ENCODE measurements around the gene SLC6A2. TPM values are rescaled to one million over a fixed set of nuclear protein-coding genes. Genes with fewer than 3 reads are reported as not detected.

The SLC6A2 gene
- total and polyA plus RNA-seq, 2 of the 13 experiments (the other 11 are each of a cell fraction or from before 2014, with no cell fraction given), result 0.62 to 0.66 TPM

GRCh38 chr16:55660828-55661227 is 5.0 kb downstream of the SLC6A2 start:
- no TSS peak for BruUV-seq (replicated peaks)
- peaks cover 51% of the 10 kb centered on the region for H3K4me1 ChIP-seq (ENCODE audit: insufficient read depth, low read length)
- no peaks in the 10 kb centered on the region for H3K36me3 ChIP-seq (replicated peaks in 1 of 2; ENCODE audit: control insufficient read depth in 1 of 2, insufficient read depth in 2 of 2, low read length in 2 of 2)
- ATAC-seq (peak; percentile 14; the same call in 2 of the 3 replicates), FAIRE-seq (no peak), DNase-seq (ENCODE audit: low spot score) (no peak)
- H3K79me2 ChIP-seq (ENCODE audit: insufficient read depth, low read length), result no peaks in the 10 kb centered on the region
- CTCF ChIA-PET (ENCODE audit: low intra/inter-chr PET ratio, low total read pairs), result no interaction called here
- H3K9ac ChIP-seq (ENCODE audit: insufficient read depth, low read depth, low read length), result no peak overlapping the region
- TF ChIP-seq TOPORS (CRISPR knock-in tag; IDR thresholded peaks at IDR 0.05), result no peak
- no peak for TF ChIP-seq E2F1 (CRISPR knock-in tag; IDR thresholded peaks at IDR 0.05)
- no peak for TF ChIP-seq NFE2L2 (IDR thresholded peaks at IDR 0.05; ENCODE audit: low read length)
- TF ChIP-seq HIC2 (CRISPR knock-in tag; IDR thresholded peaks at IDR 0.05; ENCODE audit: low read depth), result no peak
- no peak for TF ChIP-seq ZNF503 (CRISPR knock-in tag; IDR thresholded peaks at IDR 0.05)
- 0 out of 2 replicates have a peak, but pooled peaks have one; percentile 9 for TF ChIP-seq STAG1 (CRISPR knock-in tag; IDR thresholded peaks at IDR 0.05)
- TF ChIP-seq CTCF (CRISPR knock-in tag; IDR thresholded peaks at IDR 0.05), result peak; percentile 13; the same call in 1 of the 2 replicates
- TF ChIP-seq ZSCAN20 (CRISPR knock-in tag; IDR thresholded peaks at IDR 0.05; ENCODE audit: borderline replicate concordance), result no peak
- TF ChIP-seq MXD3 (CRISPR knock-in tag; IDR thresholded peaks at IDR 0.05), result no peak
- TF ChIP-seq ZZZ3 (CRISPR knock-in tag; IDR thresholded peaks at IDR 0.05; ENCODE audit: borderline replicate concordance), result 0 out of 2 replicates have a peak, but pooled peaks have one; percentile 16
- no peak for TF ChIP-seq ISX (CRISPR knock-in tag; conservative IDR thresholded peaks at IDR 0.05)
- TF ChIP-seq BATF2 (CRISPR knock-in tag; IDR thresholded peaks at IDR 0.05), result no peak
- no peaks in the 10 kb centered on the region for H4K20me1 ChIP-seq (ENCODE audit: insufficient read depth, low read length)
- H3K27me3 ChIP-seq (ENCODE audit: control insufficient read depth in 1 of 2, insufficient read depth in 2 of 2, low read length in 2 of 2), result peaks cover 0 to 5% of the 10 kb centered on the region in 2 experiments; a peak in 1 of 5 replicates
- intact Hi-C loops (cut with micrococcal nuclease; ENCODE audit: unreplicated experiment) (no loop called here), in situ Hi-C loops (cut with HindIII; ENCODE audit: extremely low pct_ligation_motif_present, low pct_unique_long_range_greater_than_20kb) (no loop called here)
- WGBS (ENCODE audit: low lambda C conversion rate), result 4% methylated on average over 2 of the region's 2 CpGs
- H2AFZ ChIP-seq (ENCODE audit: low read length), result no peak overlapping the region
- no peak overlapping the region for H3K4me3 ChIP-seq (replicated peaks in 1 of 3; ENCODE audit: insufficient read depth in 1 of 3, low read depth in 2 of 3, low read length in 3 of 3)
- no peak overlapping the region for H3K27ac ChIP-seq (ENCODE audit: extremely low read length, insufficient read depth, low read length)
- H3K9me3 ChIP-seq (ENCODE audit: low read length), result peaks cover 10% of the 10 kb centered on the region; the same call in 1 of the 2 replicates
- POLR2A ChIA-PET, result no interaction called here
- H3K4me2 ChIP-seq (ENCODE audit: low read depth, low read length), result no peak overlapping the region
